H1 (cell line): ENCODE measurements around the gene NDUFS4. TPM values are rescaled to one million over a fixed set of nuclear protein-coding genes. Genes with fewer than 3 reads are reported as not detected.
"Not testable (repeated sequence)": the region's sequence is repeated elsewhere in the genome, so short reads cannot be mapped to it uniquely, and the experiment has no call there.

Experiments used
- CTCF ChIA-PET: fragments of 300-600 bp; sonication (Branson Sonifier 250); formaldehyde crosslinking; loops from one replicate; lab custom pipeline; 2021; ENCODE audit not compliant: partially characterized antibody; lab: Charles Lee
- POLR2A ChIA-PET: fragments of 300-600 bp; sonication (Branson Sonifier 250); formaldehyde crosslinking; loops from one replicate; lab custom pipeline; 2021; ENCODE audit warnings: inconsistent platforms; ENCODE audit not compliant: partially characterized antibody; lab: Charles Lee
- DNase-seq, 2 experiments: peaks; one replicate each; pipeline versions ENCODE4 v3.0.0 to v3.0.0-alpha.2; 2010 to 2022; ENCODE audit warnings: low spot score in 2 of 2, low read depth in 1 of 2, mixed read lengths in 1 of 2
- FAIRE-seq: peaks from 2 replicates; lab custom pipeline; 2011; peaks lifted over from hg19 to GRCh38; lab: Jason Lieb, UNC
- H2AFZ ChIP-seq: 2 replicates; pipeline ENCODE4 v1.8.1; 2012; ENCODE audit warnings: low read length, inconsistent platforms
- H2AK5ac ChIP-seq: 2 replicates; pipeline ENCODE4 v1.6.1; 2013; ENCODE audit warnings: low read depth, low read length
- H2BK120ac ChIP-seq: replicated peaks from 2 replicates; pipeline ENCODE3; 2013; ENCODE audit warnings: low read depth, low read length, inconsistent platforms
- H2BK12ac ChIP-seq: 2 replicates; pipeline ENCODE4 v1.6.1; 2013; ENCODE audit warnings: low read depth, low read length
- H2BK15ac ChIP-seq: 2 replicates; pipeline ENCODE4 v1.6.1; 2013; ENCODE audit warnings: low read length
- H2BK20ac ChIP-seq: 2 replicates; pipeline ENCODE4 v1.6.1; 2013; ENCODE audit warnings: low read length
- H2BK5ac ChIP-seq: 2 replicates; pipeline ENCODE4 v1.6.1; 2013; ENCODE audit warnings: low read depth, low read length
- H3K14ac ChIP-seq: 2 replicates; pipeline ENCODE4 v1.6.1; 2013; ENCODE audit warnings: inconsistent platforms; ENCODE audit not compliant: insufficient read length
- H3K18ac ChIP-seq: 2 replicates; pipeline ENCODE4 v1.6.1; 2013; ENCODE audit warnings: low read length; ENCODE audit errors: extremely low read depth
- H3K23ac ChIP-seq: 2 replicates; pipeline ENCODE4 v1.6.1; 2013; ENCODE audit warnings: inconsistent platforms; ENCODE audit not compliant: insufficient read length
- H3K23me2 ChIP-seq: 2 replicates; pipeline ENCODE4 v1.6.1; 2013; ENCODE audit warnings: low read depth, low read length
- H3K27ac ChIP-seq: 2 replicates; pipeline ENCODE4 v1.6.1; 2011; ENCODE audit warnings: low read depth, low read length, inconsistent platforms
- H3K27me3 ChIP-seq, 4 experiments: replicated peaks in 1 of 4; 1 replicate in 1 of 4; 2 replicates in 3 of 4; pipeline versions ENCODE4 v1.6.1 to v1.8.1; 2011 to 2013; ENCODE audit warnings: low read length in 3 of 4, mild to moderate bottlenecking in 3 of 4, inconsistent platforms in 2 of 4, mixed read lengths in 2 of 4, moderate library complexity in 1 of 4; ENCODE audit not compliant: control insufficient read depth in 3 of 4, insufficient read depth in 3 of 4; ENCODE audit errors: extremely low read depth in 1 of 4
- H3K36me3 ChIP-seq, 4 experiments: 2 replicates each; pipeline versions ENCODE4 v1.6.1 to v1.8.1; 2011 to 2013; ENCODE audit warnings: mild to moderate bottlenecking in 4 of 4, low read length in 3 of 4, moderate library complexity in 2 of 4, control low read depth in 1 of 4, inconsistent platforms in 1 of 4; ENCODE audit not compliant: insufficient read depth in 4 of 4, control insufficient read depth in 2 of 4
- H3K4ac ChIP-seq: replicated peaks from 2 replicates; pipeline ENCODE3; 2013; ENCODE audit warnings: low read length, low read depth, mixed read lengths, inconsistent platforms; ENCODE audit not compliant: insufficient read length
- H3K4me1 ChIP-seq, 4 experiments: replicated peaks in 1 of 4; 1 replicate in 1 of 4; 2 replicates in 3 of 4; pipeline versions ENCODE4 v1.6.1 to v1.8.1; 2011 to 2013; ENCODE audit warnings: low read length in 3 of 4, inconsistent platforms in 2 of 4, mixed read lengths in 1 of 4; ENCODE audit not compliant: insufficient read depth in 4 of 4, control insufficient read depth in 3 of 4
- H3K4me2 ChIP-seq, 2 experiments: 2 replicates each; pipeline versions ENCODE4 v1.6.1 to v1.8.1; 2011 to 2013; ENCODE audit warnings: low read depth in 2 of 2, low read length in 2 of 2, control low read depth in 1 of 2, inconsistent platforms in 1 of 2, mild to moderate bottlenecking in 1 of 2; ENCODE audit not compliant: insufficient read depth in 1 of 2
- H3K4me3 ChIP-seq, 4 experiments: fragments of 200-600, 300-600 bp in 1 of 4; sonication (generic), shearing (Covaris generic), sonication (Bioruptor Twin) in 1 of 4; 2 replicates each; pipeline versions ENCODE4 v1.5.1 to v1.8.1; 2011 to 2016; ENCODE audit warnings: low read length in 4 of 4, low read depth in 3 of 4, control low read depth in 2 of 4, inconsistent platforms in 2 of 4, mild to moderate bottlenecking in 2 of 4, mixed read lengths in 1 of 4, moderate library complexity in 1 of 4; ENCODE audit not compliant: insufficient read depth in 2 of 4; ENCODE audit errors: extremely low read depth in 1 of 4
- H3K56ac ChIP-seq: replicated peaks from 2 replicates; pipeline ENCODE3; 2013; ENCODE audit warnings: low read depth, mild to moderate bottlenecking, mixed read lengths, low read length, inconsistent platforms; ENCODE audit not compliant: insufficient read length
- H3K79me1 ChIP-seq: 2 replicates; pipeline ENCODE4 v1.6.1; 2013; ENCODE audit warnings: low read depth, low read length, control low read depth
- H3K79me2 ChIP-seq, 2 experiments: 2 replicates each; pipeline versions ENCODE4 v1.6.1 to v1.8.1; 2012 to 2013; ENCODE audit warnings: low read length in 2 of 2, mild to moderate bottlenecking in 2 of 2, inconsistent platforms in 1 of 2; ENCODE audit not compliant: insufficient read depth in 2 of 2, control insufficient read depth in 1 of 2
- H3K9ac ChIP-seq, 4 experiments: replicated peaks in 1 of 4; 1 replicate in 1 of 4; 2 replicates in 3 of 4; pipeline versions ENCODE4 v1.6.1 to v1.8.1; 2011 to 2013; ENCODE audit warnings: low read depth in 3 of 4, low read length in 3 of 4, control low read depth in 2 of 4, mild to moderate bottlenecking in 2 of 4, moderate library complexity in 2 of 4, inconsistent platforms in 1 of 4; ENCODE audit errors: extremely low read depth in 1 of 4
- H3K9me3 ChIP-seq, 2 experiments: 2 replicates each; pipeline versions ENCODE4 v1.6.1 to v1.8.1; 2012 to 2013; ENCODE audit warnings: mild to moderate bottlenecking in 2 of 2, moderate library complexity in 2 of 2, control low read depth in 1 of 2, inconsistent platforms in 1 of 2, low read depth in 1 of 2, low read length in 1 of 2, mixed read lengths in 1 of 2; ENCODE audit not compliant: insufficient read depth in 2 of 2
- H4K20me1 ChIP-seq, 2 experiments: replicated peaks in 1 of 2; 2 replicates each; pipeline versions ENCODE3 to v1.8.1; 2011 to 2013; ENCODE audit warnings: inconsistent platforms in 2 of 2, low read length in 2 of 2, mild to moderate bottlenecking in 1 of 2; ENCODE audit not compliant: insufficient read depth in 2 of 2, control insufficient read depth in 1 of 2
- H4K5ac ChIP-seq: 2 replicates; pipeline ENCODE4 v1.6.1; 2013; ENCODE audit warnings: low read length, low read depth, mixed read lengths, inconsistent platforms; ENCODE audit not compliant: insufficient read length
- H4K8ac ChIP-seq: 2 replicates; pipeline ENCODE4 v1.8.0; 2013; ENCODE audit warnings: mild to moderate bottlenecking, moderate library complexity, low read length, inconsistent platforms; ENCODE audit not compliant: insufficient read depth; ENCODE audit errors: extremely low read depth
- H4K91ac ChIP-seq: replicated peaks from 2 replicates; pipeline ENCODE3; 2013; ENCODE audit warnings: low read length, mixed read lengths, inconsistent platforms; ENCODE audit not compliant: insufficient read length
- WGBS, 2 experiments: shearing (Covaris generic) in 1 of 2; methylation state at CpG; one replicate each; pipeline versions ENCODE4 v1.1.6 to v1.1.7; 2013 to 2015; ENCODE audit warnings: low lambda C conversion rate in 2 of 2, mixed read lengths in 2 of 2, inconsistent platforms in 1 of 2, low coverage in 1 of 2, missing lambda C conversion rate in 1 of 2; ENCODE audit not compliant: insufficient replicate concordance in 2 of 2, insufficient coverage in 1 of 2, insufficient read length in 1 of 2; ENCODE audit errors: extremely low coverage in 1 of 2, missing lambda C conversion rate in 1 of 2; 5-methylcytosine and 5-hydroxymethylcytosine counted together
- polyA plus RNA-seq, 7 experiments: library from polyadenylated mRNA; depleted of rRNA in 3 of 7; stranded (reverse) in 5 of 7; unstranded in 2 of 7; fragments of >200 nt in 5 of 7; fragments of 200-250 nt in 2 of 7; gene quantifications; 1 replicate in 5 of 7; 2 replicates in 1 of 7; 4 replicates in 1 of 7; pipeline versions ENCODE4 v1.2.1 to v1.2.3, GENCODE V29; 2011 to 2013; ENCODE audit warnings: missing spikeins in 2 of 7, mixed read lengths in 2 of 7
- total RNA-seq: library from RNA; stranded (reverse); fragmentation: NEBNext Ultra II Directional; extraction: Animal tissue kit (Norgen Biotek cat#: 25700); gene quantifications from 2 replicates; pipeline ENCODE4 v1.2.1, GENCODE V29; 2021

NDUFS4 gene
- total and polyA plus RNA-seq, 2 of the 8 experiments (the other 6 are each of a cell fraction or from before 2014, with no cell fraction given), result 74.6 to 75.9 TPM

- H4K91ac ChIP-seq, H3K4me1 ChIP-seq, H3K9ac ChIP-seq, DNase-seq, H3K23ac ChIP-seq, H2BK12ac ChIP-seq, FAIRE-seq, H3K79me1 ChIP-seq, H3K79me2 ChIP-seq, H2AFZ ChIP-seq, CTCF ChIA-PET, H3K27ac ChIP-seq, H2BK5ac ChIP-seq, H3K9me3 ChIP-seq, H3K56ac ChIP-seq, H3K14ac ChIP-seq, H2BK120ac ChIP-seq, H3K18ac ChIP-seq, H2BK20ac ChIP-seq, H4K20me1 ChIP-seq, H3K4me2 ChIP-seq, H4K5ac ChIP-seq, H3K4me3 ChIP-seq, H2BK15ac ChIP-seq, H3K27me3 ChIP-seq, H3K23me2 ChIP-seq, H3K4ac ChIP-seq, POLR2A ChIA-PET, H4K8ac ChIP-seq, H3K36me3 ChIP-seq, H2AK5ac ChIP-seq: not testable (repeated sequence)
- WGBS, 2 experiments, result 75% methylated on average over 4 of the region's 4 CpGs; no CpG with 5 or more reads in 1 of the 2 experiments
Measured at GRCh38 chr5:53608897-53609296, 48.5 kb downstream of the NDUFS4 start.
